ENCODE data around the gene SLBP.
"Not testable (repeated sequence)": the region's sequence is repeated elsewhere in the genome, so short reads cannot be mapped to it uniquely, and the experiment has no call there.

Gene SLBP

DNA sequence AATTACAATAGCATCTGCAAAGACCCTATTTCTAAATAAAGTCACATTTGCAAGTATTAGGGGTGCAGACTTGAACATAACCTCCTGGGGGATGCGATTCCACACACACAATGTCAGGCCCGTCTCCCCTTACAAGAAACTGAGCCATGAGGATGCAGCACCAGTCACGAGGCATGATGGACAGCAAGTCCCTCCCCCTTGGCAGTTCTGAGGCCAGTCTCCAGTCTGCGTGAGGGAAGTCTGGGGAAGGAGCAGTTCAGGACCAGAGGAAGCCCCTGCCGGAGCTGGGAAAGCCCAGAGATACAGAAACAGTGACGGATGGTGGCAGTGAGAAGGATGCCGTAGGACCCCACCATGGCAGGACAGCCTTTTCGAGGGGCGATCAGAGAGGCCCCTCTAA lies 37.4 kb downstream of the SLBP start:
- Histone ChIP-seq H3K27me3 (ENCODE audit: control insufficient read depth in 1 of 2, insufficient read depth in 1 of 2, low read length in 2 of 2) (peaks cover 0 to 4% of the 10 kb centered on the region in 2 experiments), H3K18ac (ENCODE audit: low read depth in 1 of 2, low read length in 2 of 2) (no peak overlapping the region), H3K4ac (ENCODE audit: low read depth in 1 of 2, low read length in 2 of 2) (no peak overlapping the region), H3K4me1 (ENCODE audit: control insufficient read depth, insufficient read depth, low read depth, low read length) (no peaks in the 10 kb centered on the region), H2AFZ (ENCODE audit: low read depth, low read length) (no peak overlapping the region), H4K91ac (ENCODE audit: low read length) (no peak overlapping the region), H2BK12ac (ENCODE audit: low read length in 2 of 2) (no peak overlapping the region), H3K9ac (ENCODE audit: low read length) (no peak overlapping the region), H3K4me2 (ENCODE audit: low read length, poor library complexity, severe bottlenecking) (no peak overlapping the region), H2BK5ac (ENCODE audit: low read depth, low read length, poor library complexity, severe bottlenecking) (no peak overlapping the region), H3K23ac (ENCODE audit: low read length in 2 of 2) (no peak overlapping the region), H3K4me3 (ENCODE audit: insufficient read depth in 1 of 2, low read depth in 1 of 2, low read length in 2 of 2) (no peak overlapping the region), H3K79me1 (replicated peaks; ENCODE audit: low read length, poor library complexity, severe bottlenecking) (peaks cover 4% of the 10 kb centered on the region), H2BK15ac (ENCODE audit: low read depth, poor library complexity, severe bottlenecking) (no peak overlapping the region), H2BK120ac (ENCODE audit: low read depth, low read length) (no peak overlapping the region), H2AK5ac (ENCODE audit: low read length, severe bottlenecking) (no peak overlapping the region), H3K14ac (ENCODE audit: low read length in 2 of 2) (no peak overlapping the region), H3K27ac (ENCODE audit: low read length, poor library complexity, severe bottlenecking) (no peak overlapping the region), H3K9me3 (ENCODE audit: control insufficient read depth, low read length) (no peaks in the 10 kb centered on the region), H4K8ac (ENCODE audit: low read length) (no peak overlapping the region), H3K36me3 (ENCODE audit: control insufficient read depth in 1 of 2, insufficient read depth in 2 of 2, low read depth in 1 of 2, low read length in 2 of 2) (peaks cover 0 to 13% of the 10 kb centered on the region in 2 experiments)
- no peak for DNase-seq
- 74% methylated on average over 9 of the region's 9 CpGs for WGBS

DNA sequence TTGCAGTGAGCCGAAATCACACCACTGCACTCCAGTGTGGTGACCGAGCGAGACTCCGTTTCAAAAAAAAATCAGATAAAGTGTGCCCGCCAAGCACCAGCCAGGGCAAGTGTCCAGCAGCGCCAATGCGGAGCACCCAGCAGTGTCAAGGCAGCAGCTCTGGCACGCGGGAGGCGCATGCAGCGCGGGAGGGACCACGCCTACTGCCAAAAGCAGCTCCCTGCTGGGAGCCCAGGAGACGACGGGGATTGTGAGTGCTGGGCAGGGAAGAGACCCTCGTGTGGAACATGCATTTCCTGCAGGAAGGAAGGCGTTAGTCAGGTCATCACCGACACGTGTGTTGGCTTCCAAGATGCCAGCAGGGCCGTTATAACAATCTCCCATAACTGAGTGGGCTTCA lies 38.4 kb downstream of the SLBP start:
- Histone ChIP-seq H2BK120ac (ENCODE audit: low read depth, low read length) (no peak overlapping the region), H3K18ac (ENCODE audit: low read depth in 1 of 2, low read length in 2 of 2) (no peak overlapping the region), H3K4me3 (ENCODE audit: insufficient read depth in 1 of 2, low read depth in 1 of 2, low read length in 2 of 2) (no peak overlapping the region), H3K9me3 (ENCODE audit: control insufficient read depth, low read length) (no peaks in the 10 kb centered on the region), H3K4me2 (ENCODE audit: low read length, poor library complexity, severe bottlenecking) (no peak overlapping the region), H2AK5ac (ENCODE audit: low read length, severe bottlenecking) (no peak overlapping the region), H2AFZ (ENCODE audit: low read depth, low read length) (no peak overlapping the region), H3K27ac (ENCODE audit: low read length, poor library complexity, severe bottlenecking) (no peak overlapping the region), H3K27me3 (ENCODE audit: control insufficient read depth in 1 of 2, insufficient read depth in 1 of 2, low read length in 2 of 2) (peaks cover 0 to 4% of the 10 kb centered on the region in 2 experiments), H3K4me1 (ENCODE audit: control insufficient read depth, insufficient read depth, low read depth, low read length) (no peaks in the 10 kb centered on the region), H3K14ac (ENCODE audit: low read length in 2 of 2) (no peak overlapping the region), H3K79me1 (replicated peaks; ENCODE audit: low read length, poor library complexity, severe bottlenecking) (peaks cover 4% of the 10 kb centered on the region), H2BK15ac (ENCODE audit: low read depth, poor library complexity, severe bottlenecking) (no peak overlapping the region), H3K23ac (ENCODE audit: low read length in 2 of 2) (no peak overlapping the region), H2BK5ac (ENCODE audit: low read depth, low read length, poor library complexity, severe bottlenecking) (no peak overlapping the region), H4K8ac (ENCODE audit: low read length) (no peak overlapping the region), H4K91ac (ENCODE audit: low read length) (no peak overlapping the region), H2BK12ac (ENCODE audit: low read length in 2 of 2) (no peak overlapping the region), H3K9ac (ENCODE audit: low read length) (no peak overlapping the region), H3K4ac (ENCODE audit: low read depth in 1 of 2, low read length in 2 of 2) (no peak overlapping the region), H3K36me3 (ENCODE audit: control insufficient read depth in 1 of 2, insufficient read depth in 2 of 2, low read depth in 1 of 2, low read length in 2 of 2) (peaks cover 0 to 13% of the 10 kb centered on the region in 2 experiments)
- DNase-seq, result no peak
- 82% methylated on average over 20 of the region's 20 CpGs for WGBS

DNA sequence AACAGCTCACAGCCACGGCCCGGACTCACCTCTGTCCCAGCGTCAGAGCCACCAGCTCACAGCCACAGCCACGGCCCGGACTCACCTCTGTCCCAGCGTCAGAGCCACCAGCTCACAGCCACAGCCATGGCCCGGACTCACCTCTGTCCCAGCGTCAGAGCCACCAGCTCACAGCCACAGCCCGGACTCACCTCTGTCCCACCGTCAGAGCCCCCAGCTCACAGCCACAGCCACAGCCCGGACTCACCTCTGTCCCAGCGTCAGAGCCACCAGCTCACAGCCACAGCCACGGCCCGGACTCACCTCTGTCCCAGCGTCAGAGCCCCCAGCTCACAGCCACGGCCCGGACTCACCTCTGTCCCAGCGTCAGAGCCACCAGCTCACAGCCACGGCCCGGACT lies 41.1 kb downstream of the SLBP start:
- H3K4me2 ChIP-seq (ENCODE audit: low read length, poor library complexity, severe bottlenecking); H3K27ac ChIP-seq (ENCODE audit: low read length, poor library complexity, severe bottlenecking); H3K9me3 ChIP-seq (ENCODE audit: control insufficient read depth, low read length); H2BK12ac ChIP-seq (ENCODE audit: low read length in 2 of 2); H2AK5ac ChIP-seq (ENCODE audit: low read length, severe bottlenecking); H3K4ac ChIP-seq (ENCODE audit: low read depth in 1 of 2, low read length in 2 of 2); H4K91ac ChIP-seq (ENCODE audit: low read length); DNase-seq; H3K9ac ChIP-seq (ENCODE audit: low read length); H3K79me1 ChIP-seq (replicated peaks; ENCODE audit: low read length, poor library complexity, severe bottlenecking); H2BK120ac ChIP-seq (ENCODE audit: low read depth, low read length); H3K23ac ChIP-seq (ENCODE audit: low read length in 2 of 2); H2BK5ac ChIP-seq (ENCODE audit: low read depth, low read length, poor library complexity, severe bottlenecking); H4K8ac ChIP-seq (ENCODE audit: low read length); H3K14ac ChIP-seq (ENCODE audit: low read length in 2 of 2); H2AFZ ChIP-seq (ENCODE audit: low read depth, low read length); H2BK15ac ChIP-seq (ENCODE audit: low read depth, poor library complexity, severe bottlenecking); H3K27me3 ChIP-seq (ENCODE audit: control insufficient read depth in 1 of 2, insufficient read depth in 1 of 2, low read length in 2 of 2); H3K18ac ChIP-seq (ENCODE audit: low read depth in 1 of 2, low read length in 2 of 2); H3K4me3 ChIP-seq (ENCODE audit: insufficient read depth in 1 of 2, low read depth in 1 of 2, low read length in 2 of 2): not testable (repeated sequence)
- 90% methylated on average over 17 of the region's 20 CpGs for WGBS
- H3K36me3 ChIP-seq (ENCODE audit: control insufficient read depth in 1 of 2, insufficient read depth in 2 of 2, low read depth in 1 of 2, low read length in 2 of 2), result peaks cover 0 to 16% of the 10 kb centered on the region in 2 experiments
- H3K4me1 ChIP-seq (ENCODE audit: control insufficient read depth, insufficient read depth, low read depth, low read length), result peaks cover 10% of the 10 kb centered on the region

DNA sequence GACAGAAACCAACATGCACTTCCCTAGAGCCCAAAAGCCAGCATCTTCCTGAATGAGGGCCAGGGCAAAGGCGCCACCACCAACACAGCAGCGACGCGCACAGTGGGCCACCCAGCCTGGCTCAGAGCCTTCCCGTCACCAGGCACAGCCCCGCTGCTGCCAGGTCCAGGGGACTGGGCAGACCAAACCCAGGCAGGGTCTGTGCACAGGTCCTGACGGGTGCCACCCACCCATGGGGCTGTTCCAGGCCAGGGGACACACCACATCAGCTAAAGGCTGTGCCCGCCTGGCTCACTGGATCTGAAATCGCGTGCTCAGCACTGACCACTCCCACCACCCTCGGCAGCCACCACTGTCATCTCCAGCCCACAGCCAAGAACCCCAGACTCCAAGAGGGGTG lies 41.8 kb downstream of the SLBP start:
- Histone ChIP-seq H3K27me3 (ENCODE audit: control insufficient read depth in 1 of 2, insufficient read depth in 1 of 2, low read length in 2 of 2) (peaks cover 0 to 4% of the 10 kb centered on the region in 2 experiments), H3K4me2 (ENCODE audit: low read length, poor library complexity, severe bottlenecking) (no peak overlapping the region), H3K14ac (ENCODE audit: low read length in 2 of 2) (no peak overlapping the region), H2BK15ac (ENCODE audit: low read depth, poor library complexity, severe bottlenecking) (no peak overlapping the region), H3K4ac (ENCODE audit: low read depth in 1 of 2, low read length in 2 of 2) (no peak overlapping the region), H3K18ac (ENCODE audit: low read depth in 1 of 2, low read length in 2 of 2) (no peak overlapping the region), H3K4me3 (ENCODE audit: insufficient read depth in 1 of 2, low read depth in 1 of 2, low read length in 2 of 2) (no peak overlapping the region), H3K27ac (ENCODE audit: low read length, poor library complexity, severe bottlenecking) (no peak overlapping the region), H2BK120ac (ENCODE audit: low read depth, low read length) (no peak overlapping the region), H4K91ac (ENCODE audit: low read length) (no peak overlapping the region), H2BK12ac (ENCODE audit: low read length in 2 of 2) (no peak overlapping the region), H3K9ac (ENCODE audit: low read length) (no peak overlapping the region), H2AFZ (ENCODE audit: low read depth, low read length) (no peak overlapping the region), H3K36me3 (ENCODE audit: control insufficient read depth in 1 of 2, insufficient read depth in 2 of 2, low read depth in 1 of 2, low read length in 2 of 2) (peaks cover 0 to 17% of the 10 kb centered on the region in 2 experiments), H3K4me1 (ENCODE audit: control insufficient read depth, insufficient read depth, low read depth, low read length) (peaks cover 10% of the 10 kb centered on the region), H3K23ac (ENCODE audit: low read length in 2 of 2) (no peak overlapping the region), H3K9me3 (ENCODE audit: control insufficient read depth, low read length) (no peaks in the 10 kb centered on the region), H4K8ac (ENCODE audit: low read length) (no peak overlapping the region), H3K79me1 (replicated peaks; ENCODE audit: low read length, poor library complexity, severe bottlenecking) (peaks cover 4% of the 10 kb centered on the region), H2BK5ac (ENCODE audit: low read depth, low read length, poor library complexity, severe bottlenecking) (no peak overlapping the region), H2AK5ac (ENCODE audit: low read length, severe bottlenecking) (no peak overlapping the region)
- 90% methylated on average over 11 of the region's 11 CpGs for WGBS
- no peak for DNase-seq
